Muscle layer of colon (tissue), 2 donors: ENCODE data around the gene AHDC1.

ENCODE experiments used
- H3K27ac ChIP-seq: one replicate; pipeline ENCODE4 v1.7.0; 2013; ENCODE audit warnings: low read depth, mild to moderate bottlenecking, low read length, moderate library complexity
- H3K27me3 ChIP-seq, 2 donors: one replicate each; pipeline ENCODE4 v1.7.0; 2013; ENCODE audit warnings: low read length in 2 of 2, mild to moderate bottlenecking in 2 of 2; ENCODE audit not compliant: insufficient read depth in 2 of 2, control insufficient read depth in 1 of 2
- H3K36me3 ChIP-seq: one replicate; pipeline ENCODE4 v1.7.0; 2013; ENCODE audit warnings: mild to moderate bottlenecking, low read length; ENCODE audit not compliant: insufficient read depth
- H3K4me1 ChIP-seq: one replicate; pipeline ENCODE4 v1.7.0; 2013; ENCODE audit warnings: mild to moderate bottlenecking, low read length; ENCODE audit not compliant: insufficient read depth
- H3K4me3 ChIP-seq, 2 donors: one replicate each; pipeline ENCODE4 v1.7.0; 2013; ENCODE audit warnings: low read length in 2 of 2, low read depth in 1 of 2, mild to moderate bottlenecking in 1 of 2, moderate library complexity in 1 of 2
- H3K9ac ChIP-seq: one replicate; pipeline ENCODE4 v1.7.0; 2013; ENCODE audit warnings: low read length
- H3K9me3 ChIP-seq: one replicate; pipeline ENCODE4 v1.7.0; 2013; ENCODE audit warnings: mild to moderate bottlenecking, low read length
- donor health status: abdominal sarcoma.
- donor health status: Adenocarcinoma of cecum.

The AHDC1 gene

DNA sequence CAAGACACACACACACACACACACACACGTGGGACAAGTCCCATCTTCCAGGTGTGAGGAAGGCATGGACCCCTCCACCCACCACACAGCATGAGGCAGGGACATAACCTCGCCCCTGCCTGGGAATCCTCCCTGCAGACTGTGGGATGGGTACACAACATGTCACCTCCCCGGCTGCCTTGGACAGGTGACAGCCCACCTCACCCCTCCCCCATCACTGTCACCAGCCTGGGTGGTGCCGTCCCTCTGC, 40.7 kb downstream of the AHDC1 start:
- H3K4me3 ChIP-seq: peak overlapping the region in 1 of 2 donors; percentile 8

GRCh38 chr1:27562534-27563340, 41.2 kb downstream of the AHDC1 start:
- no peaks in the 10 kb centered on the region for H3K9me3 ChIP-seq
- H3K9ac ChIP-seq: peak overlapping the region; percentile 52
- H3K27ac ChIP-seq: peak overlapping the region; percentile 56
- peaks cover 92% of the 10 kb centered on the region for H3K4me1 ChIP-seq
- no peaks in the 10 kb centered on the region for H3K27me3 ChIP-seq
- H3K4me3 ChIP-seq: no peak overlapping the region
- peaks cover 10% of the 10 kb centered on the region for H3K36me3 ChIP-seq

More for the DNA sequence above, 40.7 kb downstream of the AHDC1 start:
- Histone ChIP-seq H3K4me1 (peaks cover 92% of the 10 kb centered on the region), H3K27ac (peak overlapping the region; percentile 94), H3K36me3 (peaks cover 5% of the 10 kb centered on the region), H3K27me3 (no peaks in the 10 kb centered on the region), H3K9ac (no peak overlapping the region), H3K9me3 (no peaks in the 10 kb centered on the region)

GRCh38 chr1:27562021-27562420, 41.9 kb downstream of the AHDC1 start:
- peaks cover 92% of the 10 kb centered on the region for H3K4me1 ChIP-seq
- H3K27me3 ChIP-seq: no peaks in the 10 kb centered on the region
- H3K36me3 ChIP-seq: peaks cover 11% of the 10 kb centered on the region
- peak overlapping the region; percentile 56 for H3K27ac ChIP-seq
- no peaks in the 10 kb centered on the region for H3K9me3 ChIP-seq
- peak overlapping the region; percentile 52 for H3K9ac ChIP-seq
- peak overlapping the region in 1 of 2 donors; percentile 12 for H3K4me3 ChIP-seq

GRCh38 chr1:27561124-27561899, 42.6 kb downstream of the AHDC1 start:
- Histone ChIP-seq H3K36me3 (peaks cover 11% of the 10 kb centered on the region), H3K4me3 (peak overlapping the region in 1 of 2 donors; percentile 12), H3K27ac (peak overlapping the region; percentile 56), H3K9ac (peak overlapping the region; percentile 8), H3K27me3 (no peaks in the 10 kb centered on the region), H3K9me3 (no peaks in the 10 kb centered on the region), H3K4me1 (peaks cover 92% of the 10 kb centered on the region)

DNA sequence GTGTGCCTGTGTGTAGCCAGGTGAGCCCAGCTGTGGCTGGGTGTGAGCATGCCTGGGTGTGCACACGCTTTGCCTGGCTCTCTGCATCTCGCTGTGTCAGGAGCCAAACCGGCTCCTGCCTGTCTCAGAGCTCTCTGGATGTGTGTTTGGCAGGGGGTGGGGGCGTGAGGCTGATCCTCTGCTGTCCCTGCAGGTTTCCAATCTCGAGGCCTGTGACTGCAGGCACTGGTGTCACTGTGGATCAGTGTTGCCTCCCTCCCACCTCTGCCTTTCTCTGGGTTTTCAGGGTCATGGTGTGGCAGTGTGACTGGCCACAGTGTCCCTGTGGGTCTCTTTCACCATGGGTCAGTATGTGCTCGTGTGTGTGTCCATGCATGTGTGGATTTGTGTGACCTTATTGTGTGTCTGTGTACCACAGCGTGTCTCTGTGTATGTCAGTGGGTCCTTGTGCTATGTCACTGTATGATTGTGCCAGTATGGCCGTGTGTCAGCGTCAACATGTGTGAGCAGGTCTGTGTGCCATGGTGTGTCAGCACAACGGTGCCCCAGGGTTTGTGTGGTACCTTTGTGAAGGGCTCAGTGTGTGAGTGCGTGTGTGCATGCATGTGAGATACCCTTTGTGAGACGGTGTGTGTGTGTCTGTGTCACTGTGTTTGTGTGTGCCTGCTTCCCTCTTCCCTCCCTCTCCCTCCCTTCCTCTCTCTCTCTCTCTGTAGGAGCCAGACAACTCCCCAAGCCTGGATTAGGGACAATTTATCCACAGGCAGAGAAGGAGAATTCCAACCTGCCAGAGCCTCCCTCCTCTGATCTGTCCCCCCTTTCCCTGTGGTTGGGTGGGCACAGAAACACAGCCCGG, 43.4 kb downstream of the AHDC1 start:
- H3K36me3 ChIP-seq: peaks cover 11% of the 10 kb centered on the region
- no peaks in the 10 kb centered on the region for H3K9me3 ChIP-seq
- H3K4me3 ChIP-seq: peak overlapping the region in 1 of 2 donors; percentile 20
- peak overlapping the region; percentile 8 for H3K9ac ChIP-seq
- peak overlapping the region; percentile 56 for H3K27ac ChIP-seq
- no peaks in the 10 kb centered on the region for H3K27me3 ChIP-seq
- peaks cover 91% of the 10 kb centered on the region for H3K4me1 ChIP-seq

DNA sequence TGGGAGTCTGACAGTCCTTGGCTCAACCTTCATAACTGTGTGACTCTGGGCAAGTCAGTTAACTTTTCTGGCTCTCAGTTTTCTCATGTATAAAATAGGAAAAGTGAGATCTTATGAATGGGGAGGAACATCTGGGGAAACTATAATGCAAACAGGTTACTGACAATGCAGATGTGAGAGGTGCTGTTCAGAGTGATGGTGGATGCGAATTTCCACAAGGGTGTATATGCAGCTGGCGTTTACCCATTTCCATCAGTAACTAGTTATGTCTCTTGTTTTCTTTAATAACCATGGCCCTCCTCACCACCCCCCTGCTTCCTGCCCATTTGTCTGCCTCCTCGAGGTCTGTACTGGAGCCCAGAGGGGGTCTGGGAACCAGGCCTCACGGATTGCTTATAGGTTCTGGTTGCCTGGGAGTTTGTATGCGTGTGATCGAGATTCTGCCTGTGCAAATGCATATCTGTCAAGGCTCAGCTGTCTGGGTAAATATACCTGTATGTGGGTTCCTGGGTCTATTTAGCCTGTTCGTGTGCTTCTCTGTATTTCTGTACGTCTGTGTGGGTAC, 44.4 kb downstream of the AHDC1 start:
- H3K27me3 ChIP-seq: no peaks in the 10 kb centered on the region
- peaks cover 11% of the 10 kb centered on the region for H3K36me3 ChIP-seq
- H3K4me1 ChIP-seq: peaks cover 91% of the 10 kb centered on the region
- H3K27ac ChIP-seq: no peak overlapping the region
- no peak overlapping the region for H3K4me3 ChIP-seq
- no peaks in the 10 kb centered on the region for H3K9me3 ChIP-seq
- no peak overlapping the region for H3K9ac ChIP-seq

GRCh38 chr1:27557596-27558340, 46.2 kb downstream of the AHDC1 start:
- no peak overlapping the region for H3K9ac ChIP-seq
- H3K27me3 ChIP-seq: no peaks in the 10 kb centered on the region
- no peak overlapping the region for H3K4me3 ChIP-seq
- H3K36me3 ChIP-seq: peaks cover 20% of the 10 kb centered on the region
- H3K27ac ChIP-seq: peak overlapping the region; percentile 82
- H3K9me3 ChIP-seq: no peaks in the 10 kb centered on the region
- H3K4me1 ChIP-seq: peaks cover 82% of the 10 kb centered on the region

DNA sequence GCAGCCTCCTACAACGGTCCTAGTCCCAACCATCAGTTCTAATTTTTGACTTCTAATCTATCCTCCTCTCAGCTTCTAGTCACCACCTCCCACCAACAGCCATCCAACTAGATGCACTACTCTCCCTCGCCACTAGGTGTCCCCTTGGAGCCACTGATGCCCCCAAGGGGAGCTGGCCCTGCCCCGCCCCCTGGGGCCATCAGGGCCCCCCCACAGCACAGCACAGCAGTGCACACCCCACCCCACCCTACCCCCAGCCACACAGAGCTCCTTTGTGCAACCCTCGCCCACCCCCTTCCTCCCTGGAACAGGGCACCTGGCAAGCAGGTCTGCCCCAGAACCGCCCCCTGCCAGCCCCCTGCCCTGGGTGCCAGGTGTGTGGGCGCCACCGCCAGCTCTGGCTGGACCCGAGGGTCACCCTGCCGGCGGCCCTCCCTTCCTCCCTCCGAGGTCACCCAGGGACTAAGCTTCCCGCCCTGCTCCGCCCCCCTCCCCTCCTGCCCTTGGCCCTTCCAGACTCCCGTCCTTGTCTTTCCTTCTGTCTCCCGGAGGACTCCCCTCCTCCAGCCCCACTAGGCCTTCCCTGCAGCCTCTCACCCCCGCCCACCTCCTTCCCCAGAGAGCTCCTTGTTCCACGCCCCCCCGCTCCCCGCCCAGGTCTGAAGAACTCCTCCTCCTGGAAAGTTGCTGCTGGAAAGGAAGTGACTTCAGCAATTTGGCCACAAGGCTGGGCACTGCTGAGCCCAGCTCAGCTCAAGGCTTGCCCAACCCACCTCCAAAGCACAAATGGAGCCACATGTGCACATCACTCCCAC, 47.0 kb downstream of the AHDC1 start:
- peaks cover 27% of the 10 kb centered on the region for H3K36me3 ChIP-seq
- H3K27ac ChIP-seq: peak overlapping the region; percentile 82
- H3K27me3 ChIP-seq: no peaks in the 10 kb centered on the region
- H3K9ac ChIP-seq: peak overlapping the region; percentile 34
- peaks cover 74% of the 10 kb centered on the region for H3K4me1 ChIP-seq
- H3K9me3 ChIP-seq: no peaks in the 10 kb centered on the region
- H3K4me3 ChIP-seq: peak overlapping the region in 1 of 2 donors; percentile 29

DNA sequence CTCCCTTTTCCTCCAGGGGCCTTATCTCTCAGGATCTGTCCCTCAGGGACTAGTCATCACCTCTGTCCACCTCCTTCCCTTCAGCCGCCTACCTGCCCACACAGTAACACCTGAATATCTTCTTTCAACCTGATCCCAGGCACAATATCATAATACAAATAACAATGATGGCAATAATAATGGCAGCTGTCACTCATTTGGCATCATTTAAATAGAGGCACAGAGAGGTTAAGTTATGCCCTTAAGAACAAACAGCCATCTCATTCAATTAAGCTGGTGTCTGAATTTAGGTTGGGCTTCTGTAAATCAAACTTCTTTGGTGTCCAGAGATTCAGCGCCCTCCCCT, 47.5 kb downstream of the AHDC1 start:
- Histone ChIP-seq H3K9ac (peak overlapping the region; percentile 34), H3K27ac (peak overlapping the region; percentile 82), H3K36me3 (peaks cover 27% of the 10 kb centered on the region), H3K4me3 (peak overlapping the region in 1 of 2 donors; percentile 29), H3K4me1 (peaks cover 68% of the 10 kb centered on the region), H3K9me3 (no peaks in the 10 kb centered on the region), H3K27me3 (no peaks in the 10 kb centered on the region)
